Gastrocnemius medialis (tissue), 4 donors: ENCODE measurements around the gene SNX14. TPM values are rescaled to one million over a fixed set of nuclear protein-coding genes. Genes with fewer than 3 reads are reported as not detected.
A peak's percentile ranks its signal among the peaks of the same experiment; 100 is the strongest.
"Not testable (repeated sequence)": the region's sequence is repeated elsewhere in the genome, so short reads cannot be mapped to it uniquely, and the experiment has no call there.

Experiments used
- ATAC-seq, 2 donors: fragments of 150-250 bp; one replicate each; pipeline ENCODE4 v1.9.1; 2016
- DNase-seq, 2 donors: peaks; one replicate each; pipeline ENCODE4 v3.0.0-alpha.2; 2019
- H3K27ac ChIP-seq, 4 donors: fragments of 200-600 bp; sonication (generic); 1 replicate in 1 of 4; 2 replicates in 3 of 4; pipeline ENCODE4 v1.5.1; 2016 to 2018; ENCODE audit warnings: mild to moderate bottlenecking in 2 of 4, moderate library complexity in 1 of 4
- H3K27me3 ChIP-seq, 3 donors: fragments of 200-600 bp; sonication (generic) in 2 of 3; 1 replicate in 1 of 3; 2 replicates in 2 of 3; pipeline versions ENCODE4 v1.5.1 to v1.6.0; 2016 to 2019; ENCODE audit warnings: mild to moderate bottlenecking in 1 of 3, moderate library complexity in 1 of 3
- H3K36me3 ChIP-seq, 2 donors: fragments of 200-600 bp; sonication (generic) in 1 of 2; one replicate each; pipeline ENCODE4 v1.5.1; 2017 to 2018
- H3K4me1 ChIP-seq, 2 donors: fragments of 200-600 bp; sonication (generic) in 1 of 2; one replicate each; pipeline ENCODE4 v1.5.1; 2016 to 2017; ENCODE audit warnings: mild to moderate bottlenecking in 2 of 2
- H3K4me3 ChIP-seq, 4 donors: fragments of 200-600 bp; sonication (generic) in 3 of 4; 1 replicate in 1 of 4; 2 replicates in 3 of 4; pipeline ENCODE4 v1.5.1; 2016 to 2019; ENCODE audit warnings: mild to moderate bottlenecking in 2 of 4
- H3K9me3 ChIP-seq, 3 donors: fragments of 200-600 bp; sonication (generic) in 2 of 3; 1 replicate in 1 of 3; 2 replicates in 2 of 3; pipeline ENCODE4 v1.5.1; 2016 to 2019
- POLR2A ChIP-seq, 2 donors: fragments of 450-650 bp; IDR thresholded peaks; one replicate each; pipeline ENCODE4 v1.6.1; 2017; ENCODE audit warnings: antibody characterized with exemption in 2 of 2, mild to moderate bottlenecking in 2 of 2, moderate library complexity in 2 of 2
- in situ Hi-C, 4 donors: fragments of 200-750 bp; cut with MboI; loops; one replicate each; pipeline versions ENCODE4 v1.15.0 to v1.8.0; 2017; ENCODE audit warnings: low sequenced_read_pairs in 4 of 4
- intact Hi-C: fragments of 100-400 bp; cut with DNase I; formaldehyde crosslinking; loops from one replicate; pipeline ENCODE4 v1.15.1; 2023; ENCODE audit warnings: low total_unique reads
- total RNA-seq, 4 donors: library from RNA; depleted of rRNA; stranded (reverse); fragments of >200 nt; gene quantifications; one replicate each; pipeline versions ENCODE4 v1.1.0 to v1.2.3, GENCODE V29; 2016
- TF ChIP-seq, protein P1 (sequence below), 5 experiments: fragments of 450-650 bp in 3 of 5; fragments of 200-600 bp in 2 of 5; sonication (generic) in 2 of 5; IDR thresholded peaks in 4 of 5; conservative IDR thresholded peaks in 1 of 5; 1 replicate in 4 of 5; 2 replicates in 1 of 5; pipeline ENCODE4 v1.5.1; 2016 to 2019; ENCODE audit warnings: antibody characterized with exemption in 5 of 5, mild to moderate bottlenecking in 3 of 5, moderate library complexity in 3 of 5

The SNX14 gene
- total RNA-seq, 4 donors from 2014 or later: 16.0 to 38.5 (median 24.7) TPM

DNA sequence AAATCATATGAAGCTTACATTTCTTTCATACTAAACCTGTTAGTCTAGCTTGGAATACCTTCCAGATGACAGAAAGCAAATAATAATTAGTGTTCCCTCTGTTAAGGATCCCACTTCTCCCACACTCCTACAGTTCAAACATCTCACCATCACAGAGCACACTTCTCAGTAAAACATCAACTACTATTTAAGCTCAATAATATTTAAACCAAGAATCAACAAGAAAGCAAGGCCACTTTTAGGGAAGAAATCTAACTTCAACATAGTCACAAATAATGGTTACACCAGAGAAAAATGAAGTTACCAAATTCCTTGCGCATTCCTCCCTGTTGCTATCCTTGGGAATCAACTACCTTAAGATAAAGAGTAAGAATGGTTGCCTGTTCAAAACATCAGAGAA, 1.6 kb downstream of the SNX14 start:
- no peaks in the 10 kb centered on the region for H3K9me3 ChIP-seq
- H3K27me3 ChIP-seq: no peaks in the 10 kb centered on the region
- H3K4me1 ChIP-seq: peaks cover 18 to 28% of the 10 kb centered on the region in 2 donors
- no peak overlapping the region for H3K27ac ChIP-seq
- ATAC-seq: no peak
- no peak for DNase-seq
- TF ChIP-seq, protein P1, sequence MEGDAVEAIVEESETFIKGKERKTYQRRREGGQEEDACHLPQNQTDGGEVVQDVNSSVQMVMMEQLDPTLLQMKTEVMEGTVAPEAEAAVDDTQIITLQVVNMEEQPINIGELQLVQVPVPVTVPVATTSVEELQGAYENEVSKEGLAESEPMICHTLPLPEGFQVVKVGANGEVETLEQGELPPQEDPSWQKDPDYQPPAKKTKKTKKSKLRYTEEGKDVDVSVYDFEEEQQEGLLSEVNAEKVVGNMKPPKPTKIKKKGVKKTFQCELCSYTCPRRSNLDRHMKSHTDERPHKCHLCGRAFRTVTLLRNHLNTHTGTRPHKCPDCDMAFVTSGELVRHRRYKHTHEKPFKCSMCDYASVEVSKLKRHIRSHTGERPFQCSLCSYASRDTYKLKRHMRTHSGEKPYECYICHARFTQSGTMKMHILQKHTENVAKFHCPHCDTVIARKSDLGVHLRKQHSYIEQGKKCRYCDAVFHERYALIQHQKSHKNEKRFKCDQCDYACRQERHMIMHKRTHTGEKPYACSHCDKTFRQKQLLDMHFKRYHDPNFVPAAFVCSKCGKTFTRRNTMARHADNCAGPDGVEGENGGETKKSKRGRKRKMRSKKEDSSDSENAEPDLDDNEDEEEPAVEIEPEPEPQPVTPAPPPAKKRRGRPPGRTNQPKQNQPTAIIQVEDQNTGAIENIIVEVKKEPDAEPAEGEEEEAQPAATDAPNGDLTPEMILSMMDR (IDR thresholded peaks at IDR 0.05 in 4 of 5, conservative IDR thresholded peaks at IDR 0.05 in 1 of 5): no peak
- TF ChIP-seq POLR2A (IDR thresholded peaks at IDR 0.05): no peak
- peak overlapping the region in 2 of 4 donors; percentile 81 to 97 for H3K4me3 ChIP-seq
- H3K36me3 ChIP-seq: no peaks in the 10 kb centered on the region
- intact Hi-C loops: no loop called here
- in situ Hi-C loops: loop anchor here in 3 of 4 donors (5.0 to 10.0 kb wide), 2 partner anchors 50 to 83 kb away; partner anchors contain the start of gene SYNCRIP (in 1 of the 3)

GRCh38 chr6:85591207-85591606, 2.5 kb downstream of the SNX14 start:
- Histone ChIP-seq H3K9me3 (no peaks in the 10 kb centered on the region), H3K27ac (no peak overlapping the region), H3K36me3 (no peaks in the 10 kb centered on the region), H3K4me1 (peaks cover 18 to 28% of the 10 kb centered on the region in 2 donors), H3K27me3 (no peaks in the 10 kb centered on the region), H3K4me3 (no peak overlapping the region)
- intact Hi-C loops: no loop called here
- DNase-seq (no peak), ATAC-seq (no peak)
- no peak for TF ChIP-seq POLR2A (IDR thresholded peaks at IDR 0.05)
- TF ChIP-seq, protein P1 (IDR thresholded peaks at IDR 0.05 in 4 of 5, conservative IDR thresholded peaks at IDR 0.05 in 1 of 5): no peak
- in situ Hi-C loops: loop anchor here in 3 of 4 donors (5.0 to 10.0 kb wide), 2 partner anchors 51 to 84 kb away; partner anchors contain the start of gene SYNCRIP (in 1 of the 3)

GRCh38 chr6:85585741-85586140, 7.9 kb downstream of the SNX14 start:
- Histone ChIP-seq H3K27ac (no peak overlapping the region), H3K36me3 (no peaks in the 10 kb centered on the region), H3K4me3 (no peak overlapping the region), H3K4me1 (peaks cover 5 to 8% of the 10 kb centered on the region in 2 donors), H3K9me3 (no peaks in the 10 kb centered on the region), H3K27me3 (no peaks in the 10 kb centered on the region)
- TF ChIP-seq, protein P1 (IDR thresholded peaks at IDR 0.05 in 4 of 5, conservative IDR thresholded peaks at IDR 0.05 in 1 of 5): no peak
- TF ChIP-seq POLR2A (IDR thresholded peaks at IDR 0.05): no peak
- in situ Hi-C loops (no loop called here), intact Hi-C loops (no loop called here)
- ATAC-seq (no peak), DNase-seq (no peak)

DNA sequence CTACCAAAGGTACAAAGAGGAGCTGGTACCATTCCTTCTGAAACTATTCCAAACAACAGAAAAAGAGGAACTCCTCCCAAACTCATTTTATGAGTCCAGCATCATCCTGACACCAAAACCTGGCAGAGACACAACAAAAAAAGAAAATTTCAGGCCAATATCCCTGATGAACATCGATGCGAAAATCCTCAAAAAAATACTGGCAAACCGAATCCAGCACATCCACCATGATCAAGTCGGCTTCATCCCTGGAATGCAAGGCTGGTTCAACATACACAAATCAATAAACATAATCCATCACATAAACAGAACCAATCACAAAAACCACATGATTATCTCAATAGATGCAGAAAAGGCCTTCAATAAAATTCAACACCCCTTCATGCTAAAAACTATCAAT, 10.8 kb downstream of the SNX14 start:
- intact Hi-C loops, H3K27me3 ChIP-seq: not testable (repeated sequence)

GRCh38 chr6:85581572-85581971, 12.1 kb downstream of the SNX14 start:
- intact Hi-C loops: no loop called here
- no peaks in the 10 kb centered on the region for H3K27me3 ChIP-seq
- TF ChIP-seq, protein P1 (IDR thresholded peaks at IDR 0.05 in 4 of 5, conservative IDR thresholded peaks at IDR 0.05 in 1 of 5): no peak
- H3K36me3 ChIP-seq: no peaks in the 10 kb centered on the region
- H3K4me1 ChIP-seq: peaks cover 46% of the 10 kb centered on the region in 2 donors
- H3K27ac ChIP-seq: peak overlapping the region in 1 of 4 donors; percentile 81
- ATAC-seq (no peak), DNase-seq (no peak)
- H3K9me3 ChIP-seq: no peaks in the 10 kb centered on the region
- in situ Hi-C loops: no loop called here
- no peak overlapping the region for H3K4me3 ChIP-seq

More for the DNA sequence above, 10.8 kb downstream of the SNX14 start:
- H3K27ac ChIP-seq, ATAC-seq, DNase-seq, H3K4me3 ChIP-seq, in situ Hi-C loops, H3K36me3 ChIP-seq, H3K9me3 ChIP-seq: not testable (repeated sequence)
- peaks cover 33 to 34% of the 10 kb centered on the region in 2 donors for H3K4me1 ChIP-seq
